Right atrium auricular region (tissue), 2 donors: ENCODE data around the gene NMRK2. TPM values are rescaled to one million over a fixed set of nuclear protein-coding genes. Genes with fewer than 3 reads are reported as not detected.

ENCODE experiments used
- microRNA counts, 2 donors: library from miRNA; unstranded; fragments of <30 nt; microRNA quantifications; one replicate each; lab custom pipeline; 2016 to 2017
- microRNA-seq, 2 donors: library from miRNA; unstranded; fragments of <30 nt; microRNA quantifications; one replicate each; pipeline ENCODE4, GENCODE V29; 2016 to 2017; ENCODE audit warnings: borderline number of aligned reads in 2 of 2, borderline replicate concordance in 1 of 2
- total RNA-seq, 2 donors: library from RNA; depleted of rRNA; stranded (reverse); fragments of >200 nt; gene quantifications; one replicate each; pipeline ENCODE4 v1.1.0, GENCODE V29; 2016

The NMRK2 gene
- total RNA-seq, 2 donors from 2014 or later, result 1,342 to 2,195 TPM

MicroRNA genes within 50 kb of the gene (microRNA counts, 767-probe panel; counts per million panel counts)
- 0 to 31.0 counts per million in 2 donors for microRNA hsa-miR-637 (lab: Ali Mortazavi, UCI)

Small RNAs within 50 kb of the gene (microRNA-seq; reads per million reads assigned to microRNA genes)
- gene MIR637, result 0 reads per million in 2 donors

Other genes starting within 250 kb of the NMRK2 start
- gene PIP5K1C, start 232.6 kb upstream of the NMRK2 start, total RNA-seq, result 10 to 100 TPM; 31.3 to 45.8 TPM
- gene TJP3, start 224.7 kb upstream of the NMRK2 start, total RNA-seq, result 1 to 10 TPM in 1 of 2 donors, not detected in 1; 1.1 TPM
- 10 to 100 TPM; 14.7 to 24.8 TPM for gene APBA3, start 171.4 kb upstream of the NMRK2 start, total RNA-seq
- 10 to 100 TPM; 81.0 to 84.4 TPM for gene MRPL54, start 170.4 kb upstream of the NMRK2 start, total RNA-seq
- not detected for gene RAX2, start 160.8 kb upstream of the NMRK2 start, total RNA-seq
- gene MATK, start 146.7 kb upstream of the NMRK2 start, total RNA-seq, result 1 to 10 TPM in 1 of 2 donors, under 1 TPM in 1; 0.26 to 1.5 TPM
- not detected for gene ZFR2, start 64.0 kb upstream of the NMRK2 start, total RNA-seq
- not detected for gene ATCAY, start 52.4 kb upstream of the NMRK2 start, total RNA-seq
- 100 to 1,000 TPM in 1 of 2 donors, 10 to 100 TPM in 1; 46.2 to 202 TPM for gene DAPK3, start 38.0 kb downstream of the NMRK2 start, total RNA-seq
- gene EEF2, start 52.4 kb downstream of the NMRK2 start, total RNA-seq, result 1,000 to 10,000 TPM; 1,205 to 1,737 TPM
- 10 to 100 TPM; 10.9 to 11.4 TPM for gene PIAS4, start 74.7 kb downstream of the NMRK2 start, total RNA-seq
- 10 to 100 TPM; 33.8 to 50.0 TPM for gene ZBTB7A, start 133.8 kb downstream of the NMRK2 start, total RNA-seq
- 10 to 100 TPM; 82.2 to 97.4 TPM for gene MAP2K2, start 191.1 kb downstream of the NMRK2 start, total RNA-seq
- not detected for gene CREB3L3, start 220.6 kb downstream of the NMRK2 start, total RNA-seq
- gene SIRT6, start 249.5 kb downstream of the NMRK2 start, total RNA-seq, result 10 to 100 TPM; 10.9 to 15.9 TPM
- 1 to 10 TPM in 1 of 2 donors, under 1 TPM in 1; 0.39 to 1.7 TPM for gene ANKRD24, start 249.6 kb downstream of the NMRK2 start, total RNA-seq